Activated CD4-positive, alpha-beta T cell treated with anti-CD3 and anti-CD28 coated beads for 36 hours (primary cell): ENCODE data around the gene GABRG3. TPM values are rescaled to one million over a fixed set of nuclear protein-coding genes. Genes with fewer than 3 reads are reported as not detected.

ENCODE experiments used
- ATAC-seq: fragments of 200-7000 bp; cut with Tn5 transposase; one replicate; pipeline ENCODE4 v1.10.0; 2021; ENCODE audit warnings: mild to moderate bottlenecking, moderate library complexity
- CTCF ChIA-PET: fragments of 350-600 bp; sonication (Branson Sonifier 250); formaldehyde crosslinking; loops from one replicate; lab custom pipeline; 2021; ENCODE audit warnings: antibody characterized with exemption; lab: Charles Lee
- POLR2A ChIA-PET: fragments of 350-600 bp; sonication (Branson Sonifier 250); formaldehyde crosslinking; loops from one replicate; lab custom pipeline; 2021; ENCODE audit warnings: antibody characterized with exemption, inconsistent platforms; lab: Charles Lee
- DNase-seq: peaks from one replicate; pipeline ENCODE4 v3.0.0-alpha.2; 2020
- H3K27ac Mint-ChIP-seq: one replicate; pipeline ENCODE4 v1.8.0; 2021; ENCODE audit warnings: mixed read lengths
- H3K27me3 Mint-ChIP-seq: one replicate; pipeline ENCODE4 v1.8.0; 2021; ENCODE audit warnings: mixed read lengths
- H3K36me3 Mint-ChIP-seq: one replicate; pipeline ENCODE4 v1.8.0; 2021; ENCODE audit warnings: low read depth, mixed read lengths
- H3K4me1 Mint-ChIP-seq: one replicate; pipeline ENCODE4 v1.8.0; 2021; ENCODE audit warnings: mixed read lengths
- H3K4me3 Mint-ChIP-seq: one replicate; pipeline ENCODE4 v1.8.0; 2021; ENCODE audit warnings: mild to moderate bottlenecking, moderate library complexity, mixed read lengths
- H3K9me3 Mint-ChIP-seq: one replicate; pipeline ENCODE4 v1.8.0; 2021; ENCODE audit warnings: low read depth, mixed read lengths
- intact Hi-C, 2 experiments: fragments of 100-400 bp; cut with DNase I in 1 of 2; cut with micrococcal nuclease in 1 of 2; formaldehyde crosslinking; loops; one replicate each; pipeline versions ENCODE4 v1.14.2 to v1.15.1; 2022 to 2024; cut with DNase I, micrococcal nuclease
- total RNA-seq, 2 experiments: library from RNA; stranded (reverse); gene quantifications; one replicate each; pipeline ENCODE4 v1.2.3, GENCODE V29; 2021

Gene GABRG3
- total RNA-seq, 2 experiments from 2014 or later = not detected

GRCh38 chr15:27045796-27046195 lies 74.8 kb downstream of the GABRG3 start:
- H3K4me3 Mint-ChIP-seq = no peak overlapping the region
- no peaks in the 10 kb centered on the region for H3K36me3 Mint-ChIP-seq
- no peak for DNase-seq
- intact Hi-C loops = loop anchor here in 1 of 2 experiments (10.0 kb wide), 1 partner anchor 709 kb away; no protein-coding TSS in a partner anchor
- no peaks in the 10 kb centered on the region for H3K4me1 Mint-ChIP-seq
- no peaks in the 10 kb centered on the region for H3K27me3 Mint-ChIP-seq
- ChIA-PET CTCF (no interaction called here), POLR2A (no interaction called here)
- no peak for ATAC-seq
- no peak overlapping the region for H3K27ac Mint-ChIP-seq
- H3K9me3 Mint-ChIP-seq = no peaks in the 10 kb centered on the region

DNA sequence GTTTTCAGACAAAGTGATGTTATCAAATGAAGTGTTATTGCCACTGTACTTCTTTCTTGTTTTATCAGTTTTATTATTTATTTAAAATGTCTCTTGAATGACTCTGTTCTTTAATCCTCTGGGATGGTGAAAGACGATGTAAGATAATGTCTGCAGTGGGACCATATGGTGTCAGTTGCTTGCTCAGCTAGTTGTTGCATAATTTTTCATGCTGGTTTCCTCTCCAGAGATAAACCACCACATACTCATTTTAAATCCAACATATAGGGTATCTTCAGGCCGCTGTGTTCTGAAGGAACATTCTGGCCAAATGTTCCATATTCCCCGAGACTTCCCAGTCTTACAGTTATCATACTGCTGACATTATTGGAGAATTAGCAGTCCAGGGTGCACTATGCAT lies 75.9 kb downstream of the GABRG3 start:
- intact Hi-C loops = loop anchor here in 1 of 2 experiments (10.0 kb wide), 1 partner anchor 708 kb away; no protein-coding TSS in a partner anchor
- Mint-ChIP-seq H3K9me3 (no peaks in the 10 kb centered on the region), H3K27me3 (no peaks in the 10 kb centered on the region), H3K4me1 (no peaks in the 10 kb centered on the region), H3K27ac (no peak overlapping the region), H3K4me3 (no peak overlapping the region), H3K36me3 (no peaks in the 10 kb centered on the region)
- ATAC-seq (no peak), DNase-seq (no peak)
- ChIA-PET POLR2A (no interaction called here), CTCF (no interaction called here)

GRCh38 chr15:27050163-27050562 lies 79.2 kb downstream of the GABRG3 start:
- ATAC-seq (no peak), DNase-seq (no peak)
- ChIA-PET POLR2A (no interaction called here), CTCF (interaction anchor here (1.0 kb wide), 1 partner anchor 13 kb away, joined by 4 read pairs; no protein-coding TSS in a partner anchor)
- H3K36me3 Mint-ChIP-seq = no peaks in the 10 kb centered on the region
- H3K27me3 Mint-ChIP-seq = no peaks in the 10 kb centered on the region
- no peaks in the 10 kb centered on the region for H3K4me1 Mint-ChIP-seq
- H3K4me3 Mint-ChIP-seq = no peak overlapping the region
- intact Hi-C loops = loop anchor here in 1 of 2 experiments (10.0 kb wide), 1 partner anchor 65 kb away; no protein-coding TSS in a partner anchor
- no peaks in the 10 kb centered on the region for H3K9me3 Mint-ChIP-seq
- H3K27ac Mint-ChIP-seq = no peak overlapping the region

- Mint-ChIP-seq H3K36me3 (no peaks in the 10 kb centered on the region), H3K9me3 (no peaks in the 10 kb centered on the region), H3K27me3 (no peaks in the 10 kb centered on the region), H3K4me3 (no peak overlapping the region), H3K4me1 (no peaks in the 10 kb centered on the region), H3K27ac (no peak overlapping the region)
- intact Hi-C loops = loop anchor here in 1 of 2 experiments (10.0 kb wide), 1 partner anchor 60 kb away; no protein-coding TSS in a partner anchor
- DNase-seq (no peak), ATAC-seq (no peak)
- POLR2A ChIA-PET = no interaction called here
- CTCF ChIA-PET = no interaction called here
Observed at GRCh38 chr15:27054426-27054825, 83.4 kb downstream of the GABRG3 start.

DNA sequence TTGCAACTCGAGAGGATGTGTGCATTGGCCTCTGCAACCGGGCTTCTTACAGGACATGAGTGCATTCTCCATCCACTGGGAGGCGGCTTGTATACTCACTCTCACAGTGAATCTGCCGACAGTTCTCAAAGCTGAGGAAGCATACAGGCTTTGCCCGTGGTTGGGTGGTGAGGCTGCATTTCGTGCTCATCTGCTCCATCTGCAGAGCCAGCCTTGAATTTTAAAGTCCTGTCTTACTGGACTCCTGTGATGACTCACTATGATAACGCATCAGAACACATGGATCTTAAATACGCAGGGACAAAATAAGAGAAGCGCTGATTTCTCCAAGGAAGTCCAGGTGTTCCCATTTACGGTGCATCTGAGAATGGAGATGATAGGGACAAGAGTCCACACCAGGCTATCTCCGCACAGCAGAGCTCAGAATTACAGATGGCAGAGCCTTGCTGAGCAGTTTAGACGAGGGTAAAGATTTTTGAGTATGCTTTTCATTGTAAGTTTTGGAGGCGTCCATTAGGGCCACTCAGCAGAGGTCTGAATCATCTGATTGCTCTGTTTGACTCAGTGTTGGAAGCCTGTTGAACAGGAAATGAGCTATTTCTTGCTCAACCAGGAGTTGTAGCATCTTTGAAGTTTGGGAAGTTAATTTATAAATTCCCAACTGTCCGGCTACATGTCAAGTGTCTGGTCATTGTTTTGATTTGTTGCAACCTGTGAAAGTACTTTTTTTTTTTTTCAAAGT lies 87.1 kb downstream of the GABRG3 start:
- H3K4me1 Mint-ChIP-seq = no peaks in the 10 kb centered on the region
- intact Hi-C loops = loop anchor here in 1 of 2 experiments (2.0 to 10.0 kb wide), 3 partner anchors 57 to 301 kb away; no protein-coding TSS in a partner anchor
- no peaks in the 10 kb centered on the region for H3K27me3 Mint-ChIP-seq
- ATAC-seq (no peak), DNase-seq (no peak)
- H3K9me3 Mint-ChIP-seq = peaks cover 2% of the 10 kb centered on the region
- no peak overlapping the region for H3K27ac Mint-ChIP-seq
- ChIA-PET CTCF (interaction anchor here (0.7 to 1.2 kb wide), 2 partner anchors 10 to 15 kb away, joined by 6 to 7 read pairs; no protein-coding TSS in a partner anchor), POLR2A (no interaction called here)
- H3K36me3 Mint-ChIP-seq = no peaks in the 10 kb centered on the region
- H3K4me3 Mint-ChIP-seq = no peak overlapping the region

- ATAC-seq (no peak), DNase-seq (no peak)
- no peak overlapping the region for H3K4me3 Mint-ChIP-seq
- H3K4me1 Mint-ChIP-seq = no peaks in the 10 kb centered on the region
- ChIA-PET POLR2A (no interaction called here), CTCF (interaction anchor here (0.6 to 1.7 kb wide), 3 partner anchors 9 to 12 kb away, joined by 4 to 7 read pairs (median 6); no protein-coding TSS in a partner anchor)
- intact Hi-C loops = loop anchor here in 1 of 2 experiments (2.0 to 10.0 kb wide), 3 partner anchors 56 to 300 kb away; no protein-coding TSS in a partner anchor
- peaks cover 2% of the 10 kb centered on the region for H3K9me3 Mint-ChIP-seq
- no peaks in the 10 kb centered on the region for H3K27me3 Mint-ChIP-seq
- no peak overlapping the region for H3K27ac Mint-ChIP-seq
- H3K36me3 Mint-ChIP-seq = no peaks in the 10 kb centered on the region
Observed at GRCh38 chr15:27058939-27059338, 88.0 kb downstream of the GABRG3 start.

DNA sequence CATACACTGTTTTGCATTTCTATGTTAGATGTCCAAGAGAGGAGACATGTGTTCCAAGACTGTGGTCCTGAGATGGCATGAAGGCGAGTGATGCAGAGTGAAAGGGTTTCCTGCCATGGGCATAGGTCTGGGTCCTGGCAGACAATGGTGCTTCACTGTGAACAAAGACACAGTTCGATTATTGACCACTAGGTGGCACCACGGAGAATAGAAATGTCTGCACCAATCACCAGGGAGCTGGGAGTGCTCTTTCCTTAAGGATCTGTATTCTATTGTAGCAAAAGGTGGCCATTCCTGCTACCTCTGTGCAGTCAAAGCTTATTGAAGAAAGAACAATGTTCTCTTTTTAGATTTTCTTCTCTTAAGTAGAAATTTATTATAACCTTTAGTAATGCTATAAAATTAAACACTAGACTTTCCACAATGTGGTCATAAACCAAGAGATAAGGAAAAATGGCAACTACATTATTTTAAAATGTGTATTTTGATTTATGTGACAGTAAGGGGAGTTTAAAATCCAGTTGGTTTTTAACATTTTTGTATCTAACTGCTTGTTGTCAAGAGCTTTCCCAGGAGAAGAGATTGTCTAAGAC lies 88.7 kb downstream of the GABRG3 start:
- peak; percentile 51 for DNase-seq
- Mint-ChIP-seq H3K4me3 (no peak overlapping the region), H3K27me3 (no peaks in the 10 kb centered on the region), H3K36me3 (no peaks in the 10 kb centered on the region), H3K27ac (no peak overlapping the region), H3K9me3 (peaks cover 2% of the 10 kb centered on the region), H3K4me1 (no peaks in the 10 kb centered on the region)
- intact Hi-C loops = loop anchor here in 1 of 2 experiments (2.0 to 10.0 kb wide), 3 partner anchors 55 to 299 kb away; no protein-coding TSS in a partner anchor
- ChIA-PET POLR2A (no interaction called here), CTCF (interaction anchor here (0.6 to 1.7 kb wide), 4 partner anchors 8 to 299 kb away, joined by 3 to 7 read pairs (median 4); no protein-coding TSS in a partner anchor)
- ATAC-seq = no peak

DNA sequence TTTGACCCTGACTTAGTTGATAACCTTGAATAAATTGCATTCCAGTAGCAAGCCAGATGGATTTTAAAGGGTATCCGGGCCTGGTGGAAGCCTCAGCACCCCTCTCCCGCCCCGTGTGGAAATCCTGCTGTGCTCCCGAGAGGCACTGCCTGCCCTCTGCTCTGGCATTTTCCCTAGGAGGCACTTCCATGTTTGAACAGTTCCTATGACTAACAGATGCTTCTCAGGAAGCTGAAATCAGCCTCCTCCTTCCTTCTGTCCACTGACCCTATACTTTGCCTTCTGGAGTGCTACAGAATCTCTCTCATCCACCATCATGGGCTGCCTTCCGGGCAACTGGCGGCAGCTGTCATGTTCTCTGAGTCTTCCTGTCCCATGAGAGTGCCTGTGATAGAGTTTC lies 90.8 kb downstream of the GABRG3 start:
- H3K27me3 Mint-ChIP-seq = no peaks in the 10 kb centered on the region
- DNase-seq (no peak), ATAC-seq (no peak)
- H3K27ac Mint-ChIP-seq = no peak overlapping the region
- ChIA-PET CTCF (no interaction called here), POLR2A (no interaction called here)
- H3K4me3 Mint-ChIP-seq = no peak overlapping the region
- H3K4me1 Mint-ChIP-seq = no peaks in the 10 kb centered on the region
- intact Hi-C loops = no loop called here
- H3K9me3 Mint-ChIP-seq = peaks cover 9% of the 10 kb centered on the region
- no peaks in the 10 kb centered on the region for H3K36me3 Mint-ChIP-seq

GRCh38 chr15:27062951-27063350 lies 92.0 kb downstream of the GABRG3 start:
- CTCF ChIA-PET = interaction anchor here (0.8 to 1.1 kb wide), 2 partner anchors 12 to 13 kb away, joined by 3 to 4 read pairs; no protein-coding TSS in a partner anchor
- no peak overlapping the region for H3K27ac Mint-ChIP-seq
- H3K9me3 Mint-ChIP-seq = peaks cover 16% of the 10 kb centered on the region
- POLR2A ChIA-PET = no interaction called here
- no peaks in the 10 kb centered on the region for H3K4me1 Mint-ChIP-seq
- no peaks in the 10 kb centered on the region for H3K36me3 Mint-ChIP-seq
- DNase-seq (no peak), ATAC-seq (no peak)
- no peak overlapping the region for H3K4me3 Mint-ChIP-seq
- intact Hi-C loops = no loop called here
- no peaks in the 10 kb centered on the region for H3K27me3 Mint-ChIP-seq

DNA sequence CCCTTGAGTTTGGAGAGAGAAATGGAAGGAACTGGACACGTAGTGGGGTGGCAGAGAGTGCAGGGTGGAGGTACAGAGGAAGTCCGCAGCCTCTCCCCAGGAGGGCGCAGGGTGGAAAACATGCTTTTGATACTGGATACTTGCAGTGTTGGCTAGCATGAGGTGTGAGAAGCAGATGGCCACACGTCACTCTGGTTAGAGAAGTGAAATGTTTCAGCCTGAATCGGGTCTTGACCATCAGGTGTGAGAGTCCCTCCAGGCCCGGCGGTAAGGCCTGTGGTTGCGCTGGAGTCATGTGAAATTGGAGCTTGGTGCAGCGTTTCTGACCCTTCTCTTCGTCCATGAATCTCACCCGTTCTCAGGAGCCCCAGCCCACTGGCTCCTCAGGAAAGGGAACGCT lies 93.1 kb downstream of the GABRG3 start:
- Mint-ChIP-seq H3K27me3 (no peaks in the 10 kb centered on the region), H3K27ac (no peak overlapping the region), H3K9me3 (peaks cover 24% of the 10 kb centered on the region), H3K4me3 (no peak overlapping the region), H3K36me3 (no peaks in the 10 kb centered on the region), H3K4me1 (no peaks in the 10 kb centered on the region)
- DNase-seq (no peak), ATAC-seq (no peak)
- POLR2A ChIA-PET = no interaction called here
- CTCF ChIA-PET = no interaction called here
- intact Hi-C loops = no loop called here

DNA sequence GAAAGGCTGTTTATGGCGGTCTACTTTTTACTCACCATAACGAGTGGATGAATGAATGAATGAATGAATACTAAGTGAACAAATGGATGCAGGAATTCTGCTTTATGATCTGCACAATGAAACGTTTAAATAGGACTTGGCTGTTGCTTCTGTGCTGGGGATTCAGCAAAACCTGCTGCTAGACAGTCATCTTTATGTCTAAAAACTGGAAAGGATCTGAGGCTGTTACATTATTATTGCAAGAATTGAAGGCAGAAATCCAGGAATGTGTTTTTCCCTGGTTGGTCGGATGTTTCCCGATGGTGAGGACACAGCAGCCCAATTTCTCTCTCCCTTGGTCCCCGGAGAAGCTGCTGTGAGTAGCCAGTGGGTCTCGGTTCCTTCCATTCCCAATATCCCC lies 94.2 kb downstream of the GABRG3 start:
- peaks cover 27% of the 10 kb centered on the region for H3K9me3 Mint-ChIP-seq
- H3K27ac Mint-ChIP-seq = no peak overlapping the region

More for the DNA sequence above, 94.2 kb downstream of the GABRG3 start:
- ATAC-seq = no peak
- ChIA-PET CTCF (no interaction called here), POLR2A (no interaction called here)
- intact Hi-C loops = no loop called here
- Mint-ChIP-seq H3K36me3 (no peaks in the 10 kb centered on the region), H3K27me3 (no peaks in the 10 kb centered on the region), H3K4me1 (no peaks in the 10 kb centered on the region), H3K4me3 (no peak overlapping the region)
- no peak for DNase-seq
